Keratinocyte (primary cell): ENCODE results near the gene CLHC1. TPM values are rescaled to one million over a fixed set of nuclear protein-coding genes. Genes with fewer than 3 reads are reported as not detected.

Experiments
- DNase-seq: peaks from one replicate; pipeline ENCODE4 v3.0.0-alpha.2; 2011; ENCODE audit warnings: low read depth, missing footprints, low spot score
- FAIRE-seq: peaks from 2 replicates; lab custom pipeline; 2011; peaks lifted over from hg19 to GRCh38; lab: Jason Lieb, UNC
- H2AFZ ChIP-seq: 2 replicates; pipeline ENCODE4 v1.6.0; 2012; ENCODE audit warnings: low read length, control low read depth, inconsistent platforms; ENCODE audit not compliant: control insufficient read depth
- H3K27ac ChIP-seq: 2 replicates; pipeline ENCODE4 v1.5.1; 2011; ENCODE audit warnings: low read length; ENCODE audit not compliant: control insufficient read depth, insufficient read depth
- H3K27me3 ChIP-seq: 3 replicates; pipeline ENCODE4 v1.6.0; 2011; ENCODE audit warnings: low read length; ENCODE audit not compliant: control insufficient read depth, insufficient read depth; ENCODE audit errors: extremely low read depth
- H3K36me3 ChIP-seq, 2 experiments: 2 replicates in 1 of 2; 3 replicates in 1 of 2; pipeline ENCODE4 v1.5.1; 2011; ENCODE audit warnings: low read length in 2 of 2, mild to moderate bottlenecking in 1 of 2; ENCODE audit not compliant: control insufficient read depth in 2 of 2, insufficient read depth in 2 of 2; ENCODE audit errors: extremely low read depth in 1 of 2
- H3K4me1 ChIP-seq: 3 replicates; pipeline ENCODE4 v1.5.1; 2011; ENCODE audit warnings: low read length; ENCODE audit not compliant: control insufficient read depth, insufficient read depth; ENCODE audit errors: extremely low read depth
- H3K4me2 ChIP-seq: 3 replicates; pipeline ENCODE4 v1.6.0; 2011; ENCODE audit warnings: low read depth, low read length; ENCODE audit not compliant: control insufficient read depth, insufficient read depth; ENCODE audit errors: extremely low read depth
- H3K4me3 ChIP-seq, 3 experiments: fragments of 200-600 bp in 1 of 3; sonication (generic) in 1 of 3; 2 replicates in 2 of 3; 3 replicates in 1 of 3; pipeline ENCODE4 v1.5.1; 2011 to 2016; ENCODE audit warnings: low read length in 3 of 3, mild to moderate bottlenecking in 3 of 3, control low read depth in 2 of 3, inconsistent platforms in 1 of 3, low read depth in 1 of 3, mixed read lengths in 1 of 3, mixed run types in 1 of 3, moderate library complexity in 1 of 3; ENCODE audit not compliant: control insufficient read depth in 2 of 3, insufficient read depth in 2 of 3; ENCODE audit errors: extremely low read depth in 1 of 3
- H3K79me2 ChIP-seq: 2 replicates; pipeline ENCODE4 v1.6.0; 2012; ENCODE audit warnings: low read length; ENCODE audit not compliant: control insufficient read depth, insufficient read depth
- H3K9ac ChIP-seq: 3 replicates; pipeline ENCODE4 v1.6.0; 2011; ENCODE audit warnings: low read length; ENCODE audit not compliant: control insufficient read depth, insufficient read depth; ENCODE audit errors: extremely low read depth
- H3K9me1 ChIP-seq: 3 replicates; pipeline ENCODE4 v1.6.0; 2011; ENCODE audit warnings: low read length; ENCODE audit not compliant: control insufficient read depth, insufficient read depth; ENCODE audit errors: extremely low read depth
- H3K9me3 ChIP-seq: 2 replicates; pipeline ENCODE4 v1.5.1; 2012; ENCODE audit warnings: low read depth, low read length; ENCODE audit not compliant: control insufficient read depth
- H4K20me1 ChIP-seq: 3 replicates; pipeline ENCODE4 v1.6.0; 2011; ENCODE audit warnings: low read length; ENCODE audit not compliant: control insufficient read depth, insufficient read depth; ENCODE audit errors: extremely low read depth
- CTCF ChIP-seq, 3 experiments: IDR thresholded peaks in 1 of 3; conservative IDR thresholded peaks in 1 of 3; optimal IDR thresholded peaks in 1 of 3; 2 replicates in 2 of 3; 3 replicates in 1 of 3; pipeline versions ENCODE3 to v1.5.1; 2011; ENCODE audit warnings: low read length in 3 of 3, mild to moderate bottlenecking in 3 of 3, moderate library complexity in 2 of 3, control low read depth in 1 of 3, inconsistent platforms in 1 of 3; ENCODE audit not compliant: insufficient read depth in 2 of 3; ENCODE audit errors: extremely low read depth in 1 of 3
- EZH2 ChIP-seq: IDR thresholded peaks from one replicate; pipeline ENCODE4 v1.6.1; 2012; ENCODE audit warnings: inconsistent platforms, mild to moderate bottlenecking, low read length, moderate library complexity
- dilution Hi-C: fragments of 300-500 bp; cut with MboI; formaldehyde crosslinking; loops from one replicate; pipeline ENCODE4 v1.7.0; 2020; ENCODE audit warnings: low sequenced_read_pairs; ENCODE audit not compliant: extremely low pct_ligation_motif_present
- polyA plus RNA-seq, 5 experiments: library from polyadenylated mRNA; depleted of rRNA in 3 of 5; stranded (reverse) in 3 of 5; stranded (forward) in 1 of 5; unstranded in 1 of 5; fragments of >200 nt; gene quantifications; 1 replicate in 1 of 5; 2 replicates in 3 of 5; 3 replicates in 1 of 5; pipeline versions ENCODE4 v1.2.1 to v1.2.3, GENCODE V29; 2011 to 2012; ENCODE audit warnings: missing spikeins in 2 of 5, low read depth in 1 of 5, low replicate concordance in 1 of 5

CLHC1 gene
- polyA plus RNA-seq, 1 donor (not counting 4 experiments of a cell fraction or from before 2014, with no cell fraction given), result 15.2 TPM

DNA sequence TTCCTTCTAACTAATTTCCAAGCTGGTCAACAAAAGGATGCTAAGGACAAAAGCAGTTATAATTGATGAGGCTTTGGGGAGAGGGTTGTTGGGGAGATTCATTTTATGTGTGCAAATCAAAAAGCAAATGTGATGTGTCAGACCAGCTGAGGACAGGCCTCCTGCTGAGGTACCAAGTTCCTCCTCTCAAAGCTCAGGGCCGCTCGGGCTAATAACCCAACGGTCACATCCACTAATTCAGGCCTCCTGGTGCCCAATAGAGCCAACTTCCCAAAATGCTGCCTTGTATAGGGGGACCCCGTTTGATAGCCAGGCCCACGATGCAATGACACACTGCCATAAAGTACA lies 93.2 kb downstream of the CLHC1 start:
- H3K9ac ChIP-seq, result no peak overlapping the region
- H3K27me3 ChIP-seq, result no peaks in the 10 kb centered on the region
- no peak overlapping the region for H3K4me2 ChIP-seq
- no peak overlapping the region for H2AFZ ChIP-seq
- H3K9me3 ChIP-seq, result no peaks in the 10 kb centered on the region
- dilution Hi-C loops, result no loop called here
- no peaks in the 10 kb centered on the region for H3K79me2 ChIP-seq
- no peaks in the 10 kb centered on the region for H3K36me3 ChIP-seq
- H3K4me1 ChIP-seq, result peaks cover 5% of the 10 kb centered on the region
- no peaks in the 10 kb centered on the region for H4K20me1 ChIP-seq
- no peaks in the 10 kb centered on the region for H3K9me1 ChIP-seq
- no peak for DNase-seq
- no peak for FAIRE-seq
- H3K27ac ChIP-seq, result no peak overlapping the region
- no peak for TF ChIP-seq EZH2
- TF ChIP-seq CTCF (optimal IDR thresholded peaks at IDR 0.05 in 1 of 3, IDR thresholded peaks at IDR 0.05 in 1 of 3, conservative IDR thresholded peaks at IDR 0.05 in 1 of 3; ENCODE audit: extremely low read depth in 1 of 3, insufficient read depth in 2 of 3, low read length in 3 of 3), result no peak
- no peak overlapping the region for H3K4me3 ChIP-seq

- Histone ChIP-seq H3K9ac (no peak overlapping the region), H2AFZ (peak overlapping the region; percentile 30), H3K4me2 (no peak overlapping the region), H3K4me1 (peaks cover 10% of the 10 kb centered on the region), H3K79me2 (no peaks in the 10 kb centered on the region), H3K4me3 (no peak overlapping the region), H3K27ac (no peak overlapping the region), H3K27me3 (no peaks in the 10 kb centered on the region), H3K9me3 (no peaks in the 10 kb centered on the region), H3K9me1 (no peaks in the 10 kb centered on the region), H4K20me1 (no peaks in the 10 kb centered on the region), H3K36me3 (no peaks in the 10 kb centered on the region)
- FAIRE-seq (no peak), DNase-seq (no peak)
- dilution Hi-C loops, result no loop called here
- TF ChIP-seq EZH2, result no peak
- TF ChIP-seq CTCF (optimal IDR thresholded peaks at IDR 0.05 in 1 of 3, IDR thresholded peaks at IDR 0.05 in 1 of 3, conservative IDR thresholded peaks at IDR 0.05 in 1 of 3; ENCODE audit: extremely low read depth in 1 of 3, insufficient read depth in 2 of 3, low read length in 3 of 3), result no peak
Observed at GRCh38 chr2:55138014-55138881, 93.8 kb downstream of the CLHC1 start.
